GM18861 (cell line): ENCODE results near the gene SLC19A1.
"Not testable (repeated sequence)": the region's sequence is repeated elsewhere in the genome, so short reads cannot be mapped to it uniquely, and the experiment has no call there.

ENCODE experiments used
- ATAC-seq: cut with Tn5 transposase; IDR thresholded peaks from one replicate; pipeline ENCODE4 v1.9.1; 2021; ENCODE audit not compliant: unreplicated experiment

The SLC19A1 gene

DNA sequence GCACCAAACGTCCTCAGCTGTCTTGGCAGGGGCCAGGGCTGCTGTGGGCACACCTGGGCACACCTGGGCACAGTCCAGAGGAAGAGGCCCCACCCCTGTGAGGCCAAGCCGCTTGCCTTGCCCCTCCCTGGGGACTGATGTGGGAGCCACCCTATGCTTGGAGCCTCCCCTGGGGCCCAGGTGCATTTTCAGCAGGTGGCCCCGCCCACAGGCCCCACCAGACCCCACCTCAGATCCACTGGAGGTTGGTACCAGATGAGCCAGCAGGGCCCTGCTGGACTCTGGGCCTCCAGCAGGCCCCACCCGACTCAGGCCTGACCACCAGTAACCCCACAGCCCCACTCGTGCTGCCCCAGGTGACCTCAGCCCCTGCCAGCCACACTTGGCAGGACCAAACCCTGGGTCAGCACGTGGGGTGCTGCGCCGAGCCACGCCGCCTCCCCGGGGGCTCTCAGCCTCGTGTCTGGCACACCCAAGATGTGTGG is 8.8 kb downstream of the SLC19A1 start:
- ATAC-seq: no peak

DNA sequence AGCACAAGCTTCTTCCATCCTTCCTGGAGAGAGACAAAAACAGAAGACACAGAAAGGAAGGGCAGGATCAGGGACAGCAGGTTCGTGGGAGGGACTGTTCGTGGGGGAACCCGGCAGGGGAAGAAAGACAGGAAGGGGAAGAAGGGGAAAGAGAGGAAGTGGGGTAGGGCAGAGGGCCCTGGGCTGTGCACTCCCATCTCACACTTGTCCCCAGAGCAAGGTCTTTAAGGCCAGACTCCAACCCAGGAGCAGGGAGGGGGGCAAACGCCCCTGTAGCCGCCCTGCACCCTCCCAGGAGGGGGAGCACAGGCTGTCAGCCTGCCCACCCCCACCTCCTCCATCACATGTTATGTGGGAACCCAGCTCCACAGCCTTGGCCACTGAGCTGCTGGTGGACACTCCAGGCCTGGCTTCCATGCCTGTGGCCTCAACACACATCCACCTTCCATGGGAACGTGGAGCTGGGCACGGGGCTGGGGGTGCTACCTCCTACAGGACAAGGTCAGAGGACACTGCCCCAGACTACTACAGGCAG is 9.3 kb downstream of the SLC19A1 start:
- ATAC-seq: no peak

- ATAC-seq: no peak
Measured at GRCh38 chr21:45531393-45532215, 10.6 kb downstream of the SLC19A1 start.

GRCh38 chr21:45531114-45531392 is 11.2 kb downstream of the SLC19A1 start:
- ATAC-seq: not testable (repeated sequence)

DNA sequence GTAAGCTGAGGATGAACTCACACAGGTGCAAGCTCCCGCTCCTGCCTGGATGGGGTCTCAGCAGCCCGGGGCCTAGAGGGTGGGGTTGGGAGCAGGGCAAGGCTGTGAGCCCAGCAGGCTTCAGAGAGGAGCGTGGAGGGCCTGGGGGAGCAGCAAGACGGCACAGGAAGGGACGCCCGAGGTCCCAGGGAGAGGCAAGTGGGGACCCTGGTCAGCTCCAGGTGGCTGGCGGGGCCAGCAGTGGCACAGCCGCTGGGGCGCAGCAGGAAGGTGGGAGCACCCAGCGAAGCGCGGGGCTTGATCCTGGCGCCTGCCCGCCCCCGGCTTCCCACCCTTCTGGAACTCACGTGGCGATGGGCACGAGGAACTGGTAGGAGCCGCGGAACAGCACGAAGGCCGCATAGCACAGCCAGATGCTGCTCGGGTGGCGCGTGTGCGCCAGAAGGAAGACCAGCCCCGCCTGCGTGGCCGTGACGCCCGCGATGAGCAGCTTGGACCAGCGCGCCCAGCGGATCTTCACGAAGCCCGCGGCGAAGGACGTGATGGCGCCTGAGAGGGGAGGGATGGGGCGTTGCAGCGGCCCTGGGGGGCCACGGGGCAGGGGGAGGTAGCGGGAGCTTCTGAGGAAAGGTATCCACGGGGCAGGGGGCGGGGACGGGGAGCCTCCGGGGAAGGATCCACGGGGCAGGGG is 11.7 kb downstream of the SLC19A1 start:
- no peak for ATAC-seq

DNA sequence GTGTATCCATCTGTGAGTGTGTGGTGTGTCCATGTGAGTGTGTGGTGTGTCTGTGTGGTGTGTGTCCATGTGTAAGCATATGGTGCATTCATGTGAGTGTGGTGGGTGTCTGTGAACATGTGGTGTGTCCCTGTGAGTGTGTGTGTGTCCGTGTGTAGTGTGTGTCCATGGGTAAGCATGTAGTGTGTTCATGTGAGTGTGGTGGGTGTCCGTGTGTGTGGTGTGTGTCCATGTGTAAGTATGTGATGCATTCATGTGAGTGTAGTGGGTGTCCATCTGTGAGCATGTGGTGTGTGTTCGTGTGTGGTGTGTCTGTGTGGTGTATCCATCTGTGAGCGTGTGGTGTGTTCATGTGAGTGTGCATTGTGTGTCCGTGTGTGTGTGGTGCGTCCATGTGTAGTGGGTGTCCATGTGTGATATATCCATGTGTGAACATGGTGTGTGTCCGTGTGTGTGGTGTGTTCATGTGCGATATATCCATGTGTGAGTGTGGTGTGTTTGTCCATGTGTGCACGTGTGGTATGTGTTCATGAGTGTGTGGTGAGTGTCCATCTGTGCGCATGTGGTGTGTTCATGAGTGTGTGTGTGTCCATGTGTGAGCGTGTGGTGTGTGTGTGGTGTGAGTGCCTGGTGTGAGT is 12.3 kb downstream of the SLC19A1 start:
- no peak for ATAC-seq

DNA sequence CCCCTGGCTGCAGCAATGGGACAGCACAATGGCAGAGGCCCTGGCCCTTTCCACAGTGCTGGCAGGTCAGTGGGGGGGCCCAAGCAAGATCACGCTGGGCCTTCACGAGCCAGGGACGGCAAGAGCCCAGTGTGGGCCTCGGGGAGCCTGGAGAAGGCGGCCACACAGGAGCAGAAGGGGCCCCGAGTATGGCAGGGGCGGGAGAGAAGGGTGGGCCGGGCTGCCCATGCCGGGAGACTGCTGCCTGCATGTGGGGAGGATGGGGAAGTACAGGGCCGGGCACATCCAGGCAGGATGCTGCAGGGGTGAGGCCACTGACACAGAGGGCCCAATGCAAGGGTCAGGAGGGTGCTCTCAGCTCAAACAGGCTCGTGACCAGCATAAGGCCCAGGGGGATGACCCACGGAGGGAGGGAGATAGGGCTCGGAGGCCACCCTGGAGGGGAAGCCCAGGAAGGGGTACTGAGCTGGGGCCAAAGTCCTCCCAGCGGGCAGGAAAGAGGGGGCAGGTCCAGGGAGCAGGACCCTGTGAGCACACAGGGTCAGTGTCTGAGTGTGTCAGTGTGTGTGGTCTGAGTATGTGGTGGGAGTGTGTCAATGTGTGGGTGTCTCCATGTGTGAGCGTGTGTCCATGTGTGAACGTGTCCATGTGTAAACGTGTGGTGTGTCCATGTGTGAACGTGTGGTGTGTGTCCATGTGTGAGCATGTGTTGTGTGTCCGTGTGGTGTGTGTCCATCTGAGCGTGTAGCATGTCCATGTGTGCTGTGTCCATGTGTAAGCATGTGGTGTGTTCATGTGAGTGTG is 13.1 kb downstream of the SLC19A1 start:
- no peak for ATAC-seq

DNA sequence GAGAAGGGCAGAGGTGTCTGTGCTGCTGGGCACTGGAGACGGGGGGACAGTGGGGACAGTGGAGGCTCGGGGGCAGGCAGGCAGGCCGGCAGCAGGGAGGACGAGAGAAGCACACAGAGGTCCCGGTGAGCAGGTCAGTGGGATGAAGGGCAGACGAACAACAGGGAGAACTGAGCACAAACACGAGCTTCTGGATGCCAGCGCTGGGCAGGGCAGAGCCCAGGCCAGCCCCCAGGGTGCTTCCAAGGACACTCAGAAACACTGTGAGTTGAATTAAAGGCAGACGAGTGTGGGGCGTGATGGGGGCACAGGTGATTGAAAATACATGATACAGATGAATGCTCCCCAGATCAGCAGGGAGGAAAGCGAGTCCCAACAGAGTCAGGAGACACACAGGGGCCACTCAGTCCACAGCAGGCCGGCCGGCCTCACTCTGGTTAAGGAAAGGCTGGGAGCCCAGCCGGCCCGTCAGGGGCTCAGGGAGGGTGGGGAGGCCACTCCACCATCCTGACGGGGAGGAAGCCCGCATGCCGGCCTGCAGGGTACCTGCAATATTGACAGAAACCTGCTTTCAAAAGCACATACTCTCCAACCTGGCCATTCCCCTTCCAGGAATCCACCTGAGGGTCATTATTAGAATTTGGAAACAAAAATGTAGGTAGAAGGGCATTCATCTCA is 14.1 kb downstream of the SLC19A1 start:
- ATAC-seq: no peak

DNA sequence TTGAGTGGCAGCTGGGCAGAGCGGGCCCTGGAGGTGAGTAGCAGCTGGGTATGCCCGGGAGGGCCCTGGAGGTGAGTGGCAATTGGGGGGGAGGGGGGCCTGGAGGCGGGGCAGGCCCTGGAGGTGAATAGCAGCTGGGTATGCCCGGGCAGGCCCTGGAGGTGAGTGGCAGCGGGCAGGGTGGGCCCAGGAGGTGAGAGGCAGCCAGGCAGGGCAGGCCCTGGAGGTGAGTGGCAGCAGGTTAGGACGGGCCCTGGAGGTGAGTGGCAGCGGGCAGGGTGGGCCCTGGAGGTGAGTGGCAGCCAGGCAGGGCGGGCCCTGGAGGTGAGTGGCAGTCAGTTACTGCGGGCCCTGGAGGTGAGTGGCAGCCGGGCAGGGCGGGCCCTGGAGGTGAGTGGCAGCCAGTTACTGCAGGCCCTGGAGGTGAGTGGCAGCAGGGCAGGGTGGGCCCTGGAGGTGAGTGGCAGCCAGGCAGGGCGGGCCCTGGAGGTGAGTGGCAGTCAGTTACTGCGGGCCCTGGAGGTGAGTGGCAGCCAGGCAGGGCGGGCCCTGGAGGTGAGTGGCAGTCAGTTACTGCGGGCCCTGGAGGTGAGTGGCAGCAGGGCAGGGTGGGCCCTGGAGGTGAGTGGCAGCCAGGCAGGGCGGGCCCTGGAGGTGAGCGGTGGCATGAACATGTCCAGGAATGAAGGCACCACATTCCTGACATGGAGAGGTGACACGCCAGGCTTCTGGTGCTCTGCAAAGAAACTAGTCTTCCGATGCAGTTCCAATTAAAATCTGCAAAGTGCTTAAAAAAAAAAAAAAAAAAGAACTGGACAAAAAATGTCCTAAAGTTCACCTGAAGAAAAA is 14.9 kb downstream of the SLC19A1 start:
- not testable (repeated sequence) for ATAC-seq

GRCh38 chr21:45525910-45526306 is 16.3 kb downstream of the SLC19A1 start:
- ATAC-seq: no peak

GRCh38 chr21:45525153-45525909 is 16.9 kb downstream of the SLC19A1 start:
- no peak for ATAC-seq

GRCh38 chr21:45524756-45525152 is 17.5 kb downstream of the SLC19A1 start:
- ATAC-seq: no peak

DNA sequence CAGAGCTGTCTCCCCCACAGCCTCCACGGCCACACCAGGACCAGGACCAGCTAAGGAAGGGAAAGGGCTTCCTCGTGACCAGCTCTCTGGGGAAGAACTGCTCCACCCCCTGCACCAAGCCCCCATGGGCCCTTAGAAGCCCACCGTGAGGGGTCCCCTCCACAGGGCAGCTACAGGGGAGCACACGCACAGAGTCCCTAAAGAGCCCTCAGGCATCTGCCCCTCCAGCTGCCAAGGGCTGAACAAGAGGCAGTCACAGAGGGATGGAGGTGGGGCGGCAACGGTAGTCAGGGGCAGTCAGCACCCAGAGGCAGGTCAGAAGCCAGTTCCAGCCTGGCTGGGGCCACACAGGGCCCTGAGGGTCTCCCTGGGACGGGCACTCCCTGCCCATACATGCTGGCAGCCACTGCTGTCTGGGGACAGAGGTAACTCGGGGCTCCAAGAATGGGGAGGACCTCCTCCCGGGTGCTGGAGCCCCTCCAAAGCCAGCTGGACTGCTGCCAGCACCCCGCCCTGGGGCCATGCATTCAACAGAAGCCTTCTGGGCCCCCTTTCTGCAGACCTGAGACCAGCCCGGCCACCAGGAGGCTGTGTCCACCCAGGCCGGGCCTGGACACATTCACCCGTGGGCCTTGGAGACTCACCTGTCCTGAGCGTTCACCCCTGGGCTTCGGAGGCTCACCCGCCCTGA is 18.7 kb downstream of the SLC19A1 start:
- ATAC-seq: no peak

- no peak for ATAC-seq
Measured at GRCh38 chr21:45522986-45523385, 19.3 kb downstream of the SLC19A1 start.

- ATAC-seq: no peak
Measured at GRCh38 chr21:45522381-45522780, 19.9 kb downstream of the SLC19A1 start.

DNA sequence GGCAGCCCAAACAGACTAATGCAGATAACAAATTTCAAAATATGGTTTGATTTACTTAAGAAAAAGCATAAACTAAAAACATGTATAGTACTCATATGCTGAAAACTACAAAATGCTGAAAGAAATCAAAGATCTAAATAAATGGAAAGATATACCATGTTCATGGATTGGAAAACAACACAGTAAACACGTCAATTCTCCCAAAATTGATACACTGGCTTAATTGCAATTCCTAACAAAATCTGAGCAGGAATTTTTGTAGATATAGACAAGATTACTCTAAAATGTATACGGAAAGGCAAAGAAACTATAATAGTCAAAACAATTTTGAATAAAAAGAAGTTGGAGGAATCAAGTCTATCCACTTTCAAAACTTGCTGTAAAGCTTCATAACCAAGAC is 21.0 kb downstream of the SLC19A1 start:
- no peak for ATAC-seq

DNA sequence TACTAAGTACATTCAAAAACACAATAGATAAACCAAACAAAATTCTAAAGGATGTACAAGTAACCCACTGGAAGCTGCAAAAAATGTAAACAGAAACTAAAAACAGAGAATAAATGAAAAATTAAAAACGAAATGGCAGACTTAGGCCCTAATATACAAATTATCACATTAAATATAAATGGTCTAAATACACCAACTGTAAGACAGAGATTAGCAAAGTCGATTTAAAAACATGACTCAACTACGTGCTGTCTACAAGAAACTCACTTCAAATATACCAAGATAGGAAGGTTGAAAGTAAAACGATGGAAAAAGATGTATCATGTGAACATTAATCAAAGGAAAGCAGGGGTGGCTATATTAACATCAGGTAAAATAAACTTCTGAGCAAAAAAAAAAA is 23.1 kb downstream of the SLC19A1 start:
- no peak for ATAC-seq

- ATAC-seq: no peak
Measured at GRCh38 chr21:45518742-45519141, 23.5 kb downstream of the SLC19A1 start.
